ENCODE data around the gene APRT.

APRT gene

GRCh38 chr16:88854306-88855111 is 42.8 kb upstream of the APRT start:
- H3K4me3 ChIP-seq (ENCODE audit: insufficient read depth, low read depth, low read length) = no peak overlapping the region
- peaks cover 10% of the 10 kb centered on the region for H3K4me1 ChIP-seq (ENCODE audit: control insufficient read depth, insufficient read depth, low read length)
- 84% methylated on average over 20 of the region's 20 CpGs for WGBS, 2 experiments

GRCh38 chr16:88853325-88853941 is 41.7 kb upstream of the APRT start:
- Histone ChIP-seq H3K9me3 (ENCODE audit: control insufficient read depth, low read length) (no peaks in the 10 kb centered on the region), H3K36me3 (ENCODE audit: control insufficient read depth, insufficient read depth, low read length) (no peaks in the 10 kb centered on the region), H3K27me3 (ENCODE audit: control insufficient read depth, insufficient read depth, low read length, poor library complexity, severe bottlenecking) (no peaks in the 10 kb centered on the region), H3K4me1 (ENCODE audit: control insufficient read depth, insufficient read depth, low read length) (peaks cover 10% of the 10 kb centered on the region), H3K4me3 (ENCODE audit: insufficient read depth, low read depth, low read length) (no peak overlapping the region), H3K27ac (ENCODE audit: insufficient read depth, low read depth, low read length, poor library complexity, severe bottlenecking) (no peak overlapping the region)
- WGBS, 2 experiments = 92 to 94% methylated on average over 17 of the region's 17 CpGs

More at GRCh38 chr16:88854306-88855111, 42.8 kb upstream of the APRT start:
- H3K36me3 ChIP-seq (ENCODE audit: control insufficient read depth, insufficient read depth, low read length) = peaks cover 4% of the 10 kb centered on the region
- H3K9me3 ChIP-seq (ENCODE audit: control insufficient read depth, low read length) = no peaks in the 10 kb centered on the region
- H3K27ac ChIP-seq (ENCODE audit: insufficient read depth, low read depth, low read length, poor library complexity, severe bottlenecking) = no peak overlapping the region
- no peaks in the 10 kb centered on the region for H3K27me3 ChIP-seq (ENCODE audit: control insufficient read depth, insufficient read depth, low read length, poor library complexity, severe bottlenecking)

GRCh38 chr16:88851616-88852015 is 39.9 kb upstream of the APRT start:
- H3K9me3 ChIP-seq (ENCODE audit: control insufficient read depth, low read length) = no peaks in the 10 kb centered on the region
- H3K27ac ChIP-seq (ENCODE audit: insufficient read depth, low read depth, low read length, poor library complexity, severe bottlenecking) = no peak overlapping the region
- 95 to 96% methylated on average over 19 of the region's 19 CpGs for WGBS, 2 experiments
- H3K4me3 ChIP-seq (ENCODE audit: insufficient read depth, low read depth, low read length) = no peak overlapping the region
- peaks cover 6% of the 10 kb centered on the region for H3K4me1 ChIP-seq (ENCODE audit: control insufficient read depth, insufficient read depth, low read length)
- no peaks in the 10 kb centered on the region for H3K27me3 ChIP-seq (ENCODE audit: control insufficient read depth, insufficient read depth, low read length, poor library complexity, severe bottlenecking)
- no peaks in the 10 kb centered on the region for H3K36me3 ChIP-seq (ENCODE audit: control insufficient read depth, insufficient read depth, low read length)

- H3K9me3 ChIP-seq (ENCODE audit: control insufficient read depth, low read length) = no peaks in the 10 kb centered on the region
- no peaks in the 10 kb centered on the region for H3K27me3 ChIP-seq (ENCODE audit: control insufficient read depth, insufficient read depth, low read length, poor library complexity, severe bottlenecking)
- peaks cover 1% of the 10 kb centered on the region for H3K4me1 ChIP-seq (ENCODE audit: control insufficient read depth, insufficient read depth, low read length)
- no peaks in the 10 kb centered on the region for H3K36me3 ChIP-seq (ENCODE audit: control insufficient read depth, insufficient read depth, low read length)
- H3K27ac ChIP-seq (ENCODE audit: insufficient read depth, low read depth, low read length, poor library complexity, severe bottlenecking) = no peak overlapping the region
- H3K4me3 ChIP-seq (ENCODE audit: insufficient read depth, low read depth, low read length) = no peak overlapping the region
- 90 to 92% methylated on average over 33 of the region's 33 CpGs for WGBS, 2 experiments
Measured at GRCh38 chr16:88850531-88851199, 38.9 kb upstream of the APRT start.

- no peak overlapping the region for H3K27ac ChIP-seq (ENCODE audit: insufficient read depth, low read depth, low read length, poor library complexity, severe bottlenecking)
- no peaks in the 10 kb centered on the region for H3K9me3 ChIP-seq (ENCODE audit: control insufficient read depth, low read length)
- H3K27me3 ChIP-seq (ENCODE audit: control insufficient read depth, insufficient read depth, low read length, poor library complexity, severe bottlenecking) = no peaks in the 10 kb centered on the region
- H3K36me3 ChIP-seq (ENCODE audit: control insufficient read depth, insufficient read depth, low read length) = no peaks in the 10 kb centered on the region
- 95% methylated on average over 21 of the region's 21 CpGs for WGBS, 2 experiments
- no peaks in the 10 kb centered on the region for H3K4me1 ChIP-seq (ENCODE audit: control insufficient read depth, insufficient read depth, low read length)
- H3K4me3 ChIP-seq (ENCODE audit: insufficient read depth, low read depth, low read length) = no peak overlapping the region
Measured at GRCh38 chr16:88848557-88848956, 36.8 kb upstream of the APRT start.

GRCh38 chr16:88847654-88848053 is 35.9 kb upstream of the APRT start:
- no peaks in the 10 kb centered on the region for H3K4me1 ChIP-seq (ENCODE audit: control insufficient read depth, insufficient read depth, low read length)
- 92 to 94% methylated on average over 18 of the region's 18 CpGs for WGBS, 2 experiments
- H3K36me3 ChIP-seq (ENCODE audit: control insufficient read depth, insufficient read depth, low read length) = no peaks in the 10 kb centered on the region
- no peaks in the 10 kb centered on the region for H3K27me3 ChIP-seq (ENCODE audit: control insufficient read depth, insufficient read depth, low read length, poor library complexity, severe bottlenecking)
- H3K9me3 ChIP-seq (ENCODE audit: control insufficient read depth, low read length) = no peaks in the 10 kb centered on the region
- no peak overlapping the region for H3K27ac ChIP-seq (ENCODE audit: insufficient read depth, low read depth, low read length, poor library complexity, severe bottlenecking)
- no peak overlapping the region for H3K4me3 ChIP-seq (ENCODE audit: insufficient read depth, low read depth, low read length)

GRCh38 chr16:88846088-88846487 is 34.4 kb upstream of the APRT start:
- Histone ChIP-seq H3K9me3 (ENCODE audit: control insufficient read depth, low read length) (no peaks in the 10 kb centered on the region), H3K4me1 (ENCODE audit: control insufficient read depth, insufficient read depth, low read length) (no peaks in the 10 kb centered on the region), H3K36me3 (ENCODE audit: control insufficient read depth, insufficient read depth, low read length) (no peaks in the 10 kb centered on the region), H3K27ac (ENCODE audit: insufficient read depth, low read depth, low read length, poor library complexity, severe bottlenecking) (no peak overlapping the region), H3K27me3 (ENCODE audit: control insufficient read depth, insufficient read depth, low read length, poor library complexity, severe bottlenecking) (no peaks in the 10 kb centered on the region), H3K4me3 (ENCODE audit: insufficient read depth, low read depth, low read length) (no peak overlapping the region)
- WGBS, 2 experiments = 94 to 96% methylated on average over 9 of the region's 9 CpGs

GRCh38 chr16:88844419-88845036 is 32.8 kb upstream of the APRT start:
- Histone ChIP-seq H3K36me3 (ENCODE audit: control insufficient read depth, insufficient read depth, low read length) (peaks cover 2% of the 10 kb centered on the region), H3K27me3 (ENCODE audit: control insufficient read depth, insufficient read depth, low read length, poor library complexity, severe bottlenecking) (no peaks in the 10 kb centered on the region), H3K4me1 (ENCODE audit: control insufficient read depth, insufficient read depth, low read length) (no peaks in the 10 kb centered on the region), H3K27ac (ENCODE audit: insufficient read depth, low read depth, low read length, poor library complexity, severe bottlenecking) (no peak overlapping the region), H3K9me3 (ENCODE audit: control insufficient read depth, low read length) (no peaks in the 10 kb centered on the region), H3K4me3 (ENCODE audit: insufficient read depth, low read depth, low read length) (no peak overlapping the region)
- 81% methylated on average over 11 of the region's 11 CpGs for WGBS, 2 experiments

- WGBS, 2 experiments = 91 to 92% methylated on average over 20 of the region's 20 CpGs
Measured at GRCh38 chr16:88843256-88843655, 31.5 kb upstream of the APRT start.

GRCh38 chr16:88842806-88843205 is 31.1 kb upstream of the APRT start:
- Histone ChIP-seq H3K9me3 (ENCODE audit: control insufficient read depth, low read length) (no peaks in the 10 kb centered on the region), H3K27me3 (ENCODE audit: control insufficient read depth, insufficient read depth, low read length, poor library complexity, severe bottlenecking) (no peaks in the 10 kb centered on the region), H3K4me1 (ENCODE audit: control insufficient read depth, insufficient read depth, low read length) (no peaks in the 10 kb centered on the region), H3K36me3 (ENCODE audit: control insufficient read depth, insufficient read depth, low read length) (peaks cover 4% of the 10 kb centered on the region), H3K4me3 (ENCODE audit: insufficient read depth, low read depth, low read length) (no peak overlapping the region), H3K27ac (ENCODE audit: insufficient read depth, low read depth, low read length, poor library complexity, severe bottlenecking) (no peak overlapping the region)
- WGBS, 2 experiments = 95% methylated on average over 25 of the region's 25 CpGs

More at GRCh38 chr16:88843256-88843655, 31.5 kb upstream of the APRT start:
- H3K27me3 ChIP-seq (ENCODE audit: control insufficient read depth, insufficient read depth, low read length, poor library complexity, severe bottlenecking) = no peaks in the 10 kb centered on the region
- H3K4me1 ChIP-seq (ENCODE audit: control insufficient read depth, insufficient read depth, low read length) = no peaks in the 10 kb centered on the region
- H3K4me3 ChIP-seq (ENCODE audit: insufficient read depth, low read depth, low read length) = no peak overlapping the region
- no peak overlapping the region for H3K27ac ChIP-seq (ENCODE audit: insufficient read depth, low read depth, low read length, poor library complexity, severe bottlenecking)
- H3K9me3 ChIP-seq (ENCODE audit: control insufficient read depth, low read length) = no peaks in the 10 kb centered on the region
- H3K36me3 ChIP-seq (ENCODE audit: control insufficient read depth, insufficient read depth, low read length) = peaks cover 4% of the 10 kb centered on the region
